Activated CD8-positive, alpha-beta T cell treated with anti-CD3 and anti-CD28 coated beads for 36 hours (primary cell): ENCODE measurements around the gene TNPO1. TPM values are rescaled to one million over a fixed set of nuclear protein-coding genes. Genes with fewer than 3 reads are reported as not detected.

Experiments
- ATAC-seq: fragments of 200-7000 bp; cut with Tn5 transposase; one replicate; pipeline ENCODE4 v1.10.0; 2021; ENCODE audit warnings: mild to moderate bottlenecking, moderate library complexity
- CTCF ChIA-PET: fragments of 350-600 bp; sonication (Branson Sonifier 250); formaldehyde crosslinking; loops from one replicate; lab custom pipeline; 2021; ENCODE audit warnings: antibody characterized with exemption; lab: Charles Lee
- POLR2A ChIA-PET: fragments of 350-600 bp; sonication (Branson Sonifier 250); formaldehyde crosslinking; loops from one replicate; lab custom pipeline; 2021; ENCODE audit warnings: antibody characterized with exemption; lab: Charles Lee
- DNase-seq: peaks from one replicate; pipeline ENCODE4 v3.0.0-alpha.2; 2020
- H3K27ac Mint-ChIP-seq: one replicate; pipeline ENCODE4 v1.8.0; 2021; ENCODE audit warnings: mild to moderate bottlenecking, mixed read lengths
- H3K27me3 Mint-ChIP-seq: one replicate; pipeline ENCODE4 v1.8.0; 2021; ENCODE audit warnings: mixed read lengths
- H3K36me3 Mint-ChIP-seq: one replicate; pipeline ENCODE4 v1.8.0; 2021; ENCODE audit warnings: low read depth, mixed read lengths
- H3K4me1 Mint-ChIP-seq: one replicate; pipeline ENCODE4 v1.8.0; 2021; ENCODE audit warnings: low read depth, mixed read lengths
- H3K4me3 Mint-ChIP-seq: one replicate; pipeline ENCODE4 v1.8.0; 2021; ENCODE audit warnings: mild to moderate bottlenecking, moderate library complexity, mixed read lengths
- H3K9me3 Mint-ChIP-seq: one replicate; pipeline ENCODE4 v1.8.0; 2021; ENCODE audit warnings: mixed read lengths
- intact Hi-C: fragments of 100-400 bp; cut with micrococcal nuclease; formaldehyde crosslinking; loops from one replicate; pipeline ENCODE4 v1.10.0; 2022
- total RNA-seq, 2 experiments: library from RNA; stranded (reverse); gene quantifications; one replicate each; pipeline ENCODE4 v1.2.3, GENCODE V29; 2021
- TF ChIP-seq, protein P1 (sequence below): fragments of 200-600 bp; IDR thresholded peaks from one replicate; pipeline ENCODE4 v1.8.0; 2022; ENCODE audit warnings: antibody characterized with exemption, mild to moderate bottlenecking

Gene TNPO1
- total RNA-seq, 2 experiments from 2014 or later: 97.8 to 116 TPM

DNA sequence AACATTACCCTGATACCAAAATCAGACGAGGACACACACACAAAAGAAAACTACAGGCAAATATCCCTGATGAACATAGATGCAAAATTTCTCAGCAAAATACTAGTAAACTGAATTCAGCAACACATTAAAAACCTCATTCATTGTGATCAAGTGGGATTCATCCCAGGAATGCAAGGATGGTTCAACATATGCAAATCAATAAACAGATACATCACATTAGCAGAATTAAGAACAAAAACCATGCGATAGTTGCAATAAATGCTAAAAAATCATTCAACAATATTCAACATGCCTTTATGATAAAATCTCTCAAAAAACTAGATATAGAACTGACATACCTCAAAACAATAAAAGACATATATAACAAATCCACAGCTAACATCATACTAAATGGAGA, 36.9 kb upstream of the TNPO1 start:
- POLR2A ChIA-PET: no interaction called here

GRCh38 chr5:72783354-72783753, 33.1 kb upstream of the TNPO1 start:
- intact Hi-C loops: no loop called here
- Mint-ChIP-seq H3K27me3 (peaks cover 4% of the 10 kb centered on the region), H3K36me3 (peaks cover 2% of the 10 kb centered on the region), H3K4me1 (no peaks in the 10 kb centered on the region), H3K4me3 (no peak overlapping the region), H3K9me3 (peaks cover 12% of the 10 kb centered on the region), H3K27ac (no peak overlapping the region)
- CTCF ChIA-PET: no interaction called here
- TF ChIP-seq, protein P1, sequence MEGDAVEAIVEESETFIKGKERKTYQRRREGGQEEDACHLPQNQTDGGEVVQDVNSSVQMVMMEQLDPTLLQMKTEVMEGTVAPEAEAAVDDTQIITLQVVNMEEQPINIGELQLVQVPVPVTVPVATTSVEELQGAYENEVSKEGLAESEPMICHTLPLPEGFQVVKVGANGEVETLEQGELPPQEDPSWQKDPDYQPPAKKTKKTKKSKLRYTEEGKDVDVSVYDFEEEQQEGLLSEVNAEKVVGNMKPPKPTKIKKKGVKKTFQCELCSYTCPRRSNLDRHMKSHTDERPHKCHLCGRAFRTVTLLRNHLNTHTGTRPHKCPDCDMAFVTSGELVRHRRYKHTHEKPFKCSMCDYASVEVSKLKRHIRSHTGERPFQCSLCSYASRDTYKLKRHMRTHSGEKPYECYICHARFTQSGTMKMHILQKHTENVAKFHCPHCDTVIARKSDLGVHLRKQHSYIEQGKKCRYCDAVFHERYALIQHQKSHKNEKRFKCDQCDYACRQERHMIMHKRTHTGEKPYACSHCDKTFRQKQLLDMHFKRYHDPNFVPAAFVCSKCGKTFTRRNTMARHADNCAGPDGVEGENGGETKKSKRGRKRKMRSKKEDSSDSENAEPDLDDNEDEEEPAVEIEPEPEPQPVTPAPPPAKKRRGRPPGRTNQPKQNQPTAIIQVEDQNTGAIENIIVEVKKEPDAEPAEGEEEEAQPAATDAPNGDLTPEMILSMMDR: no peak
- DNase-seq: no peak
- ATAC-seq: no peak
- POLR2A ChIA-PET: no interaction called here

More for the DNA sequence above, 36.9 kb upstream of the TNPO1 start:
- no peak for ATAC-seq
- Mint-ChIP-seq H3K27me3 (peaks cover 16% of the 10 kb centered on the region), H3K36me3 (peaks cover 4% of the 10 kb centered on the region), H3K9me3 (peaks cover 28% of the 10 kb centered on the region), H3K27ac (no peak overlapping the region), H3K4me1 (no peaks in the 10 kb centered on the region), H3K4me3 (no peak overlapping the region)
- intact Hi-C loops: no loop called here
- DNase-seq: no peak
- TF ChIP-seq, protein P1: no peak
- CTCF ChIA-PET: no interaction called here

DNA sequence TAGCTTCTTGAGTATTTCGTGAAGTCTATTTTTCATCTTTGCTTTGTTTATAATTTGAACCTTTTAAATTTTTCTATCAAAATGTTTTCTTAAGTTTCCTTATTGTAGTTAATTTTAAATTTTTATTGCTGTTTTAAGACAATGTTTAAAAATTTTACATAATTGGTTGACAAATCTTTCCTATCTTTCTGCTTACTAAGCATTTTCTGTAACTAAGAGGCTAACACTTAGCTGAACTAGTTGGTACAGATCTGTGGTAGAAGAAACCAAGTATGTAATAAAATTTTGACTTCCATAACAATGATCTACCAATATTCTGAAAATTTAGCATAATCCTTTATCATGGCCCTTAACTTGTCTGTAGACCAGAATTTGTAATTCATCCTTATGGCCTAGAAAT, 32.3 kb upstream of the TNPO1 start:
- ChIA-PET CTCF (no interaction called here), POLR2A (no interaction called here)
- no peak for DNase-seq
- Mint-ChIP-seq H3K27ac (no peak overlapping the region), H3K9me3 (peaks cover 7% of the 10 kb centered on the region), H3K4me3 (no peak overlapping the region), H3K27me3 (peaks cover 2% of the 10 kb centered on the region), H3K4me1 (no peaks in the 10 kb centered on the region), H3K36me3 (no peaks in the 10 kb centered on the region)
- intact Hi-C loops: no loop called here
- TF ChIP-seq, protein P1: no peak
- no peak for ATAC-seq

GRCh38 chr5:72785801-72786200, 30.7 kb upstream of the TNPO1 start:
- no peaks in the 10 kb centered on the region for H3K9me3 Mint-ChIP-seq
- intact Hi-C loops: no loop called here
- H3K4me1 Mint-ChIP-seq: no peaks in the 10 kb centered on the region
- ChIA-PET CTCF (no interaction called here), POLR2A (no interaction called here)
- TF ChIP-seq, protein P1: no peak
- H3K4me3 Mint-ChIP-seq: no peak overlapping the region
- no peak overlapping the region for H3K27ac Mint-ChIP-seq
- H3K36me3 Mint-ChIP-seq: no peaks in the 10 kb centered on the region
- peaks cover 2% of the 10 kb centered on the region for H3K27me3 Mint-ChIP-seq
- DNase-seq (no peak), ATAC-seq (no peak)

- TF ChIP-seq, protein P1: no peak
- Mint-ChIP-seq H3K27me3 (peaks cover 2% of the 10 kb centered on the region), H3K4me3 (no peak overlapping the region), H3K4me1 (no peaks in the 10 kb centered on the region), H3K9me3 (no peaks in the 10 kb centered on the region), H3K27ac (no peak overlapping the region), H3K36me3 (no peaks in the 10 kb centered on the region)
- POLR2A ChIA-PET: no interaction called here
- CTCF ChIA-PET: no interaction called here
- ATAC-seq: no peak
- intact Hi-C loops: no loop called here
- no peak for DNase-seq
These were observed 29.8 kb upstream of the TNPO1 start for GRCh38 chr5:72786676-72787075.
